CD4-positive, alpha-beta T cell treated with Interferon gamma for 1 hour (primary cell): ENCODE results near the gene SESN3.
"Not testable (repeated sequence)": the region's sequence is repeated elsewhere in the genome, so short reads cannot be mapped to it uniquely, and the experiment has no call there.

Source experiments
- DNase-seq: peaks from one replicate; pipeline ENCODE4 v3.0.0-alpha.2; 2020

Gene SESN3

DNA sequence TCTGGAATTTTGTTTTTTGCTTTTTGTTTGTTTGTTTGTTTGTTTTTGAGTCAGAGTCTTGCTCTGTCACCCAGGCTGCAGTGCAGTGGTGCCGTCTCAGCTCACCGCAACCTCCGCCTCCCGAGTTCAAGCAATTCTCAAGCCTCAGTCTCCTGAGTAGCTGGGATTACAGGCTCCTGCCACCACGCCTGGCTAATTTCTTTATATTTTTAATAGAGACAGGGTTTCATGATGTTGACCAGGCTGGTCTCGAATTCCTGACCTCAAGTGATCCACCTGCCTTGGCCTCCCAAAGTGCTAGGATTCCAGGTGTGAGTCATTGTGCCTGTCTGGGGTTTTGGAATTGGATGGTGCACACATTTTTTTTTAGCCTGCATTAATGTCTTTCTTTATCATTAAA, 20.9 kb upstream of the SESN3 start:
- DNase-seq, result not testable (repeated sequence)

DNA sequence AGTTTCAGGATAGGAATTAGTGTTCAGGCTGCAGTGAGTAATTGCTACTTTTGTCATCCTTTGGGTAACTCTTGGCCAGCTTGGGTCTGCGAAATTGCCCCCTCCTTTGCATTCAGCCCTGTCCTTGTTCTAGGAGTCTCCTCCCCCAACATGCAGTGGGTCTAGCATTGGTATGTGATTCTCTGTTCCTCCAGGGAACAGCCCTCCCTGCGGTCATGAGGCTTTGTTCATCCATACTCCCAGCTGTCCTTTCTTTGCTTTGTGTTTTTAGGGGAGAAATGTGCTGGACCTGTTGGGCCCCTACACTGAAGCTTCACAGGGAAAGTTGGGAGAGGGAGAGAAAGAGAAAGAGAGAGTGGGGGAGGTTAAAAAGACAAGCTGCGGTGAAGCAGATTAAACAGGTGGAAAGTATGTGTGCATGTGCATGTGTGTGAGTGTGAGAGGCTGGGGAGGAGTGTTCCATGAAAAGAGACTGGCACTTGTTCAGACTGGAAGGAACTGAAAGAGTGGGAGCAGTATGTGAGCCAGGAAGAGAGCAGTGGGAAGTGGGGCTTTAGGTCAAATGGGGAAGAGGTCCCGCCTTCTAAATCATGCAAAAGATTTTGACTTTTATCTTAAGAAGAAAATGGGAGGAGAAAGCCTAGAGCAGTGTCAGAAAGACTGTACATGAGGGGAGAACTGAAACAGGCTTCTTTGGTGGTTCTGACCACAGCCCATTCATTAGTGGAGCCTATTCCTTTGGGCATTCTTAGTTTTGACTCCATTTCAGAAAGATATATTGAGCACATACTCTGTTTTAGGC, 17.9 kb upstream of the SESN3 start:
- no peak for DNase-seq

DNA sequence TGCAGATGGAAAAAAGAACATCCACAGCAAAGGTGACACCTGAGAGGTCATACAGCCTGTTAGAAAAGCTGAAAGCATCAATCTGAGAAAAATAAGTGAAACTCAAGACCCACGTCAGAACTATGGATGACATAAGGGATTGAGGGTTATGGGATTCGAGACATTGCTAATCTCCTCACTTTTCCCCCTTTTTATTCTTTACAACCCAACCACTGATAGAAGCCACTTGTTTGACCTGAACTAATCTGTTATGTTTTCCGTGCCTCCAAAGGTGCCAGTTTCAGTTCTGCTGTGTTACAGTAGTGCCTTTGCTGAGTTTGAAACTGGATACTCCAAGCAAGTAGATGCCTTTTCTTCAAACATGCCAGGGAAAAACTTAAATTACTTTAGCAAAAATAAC, 16.9 kb upstream of the SESN3 start:
- DNase-seq, result no peak

DNA sequence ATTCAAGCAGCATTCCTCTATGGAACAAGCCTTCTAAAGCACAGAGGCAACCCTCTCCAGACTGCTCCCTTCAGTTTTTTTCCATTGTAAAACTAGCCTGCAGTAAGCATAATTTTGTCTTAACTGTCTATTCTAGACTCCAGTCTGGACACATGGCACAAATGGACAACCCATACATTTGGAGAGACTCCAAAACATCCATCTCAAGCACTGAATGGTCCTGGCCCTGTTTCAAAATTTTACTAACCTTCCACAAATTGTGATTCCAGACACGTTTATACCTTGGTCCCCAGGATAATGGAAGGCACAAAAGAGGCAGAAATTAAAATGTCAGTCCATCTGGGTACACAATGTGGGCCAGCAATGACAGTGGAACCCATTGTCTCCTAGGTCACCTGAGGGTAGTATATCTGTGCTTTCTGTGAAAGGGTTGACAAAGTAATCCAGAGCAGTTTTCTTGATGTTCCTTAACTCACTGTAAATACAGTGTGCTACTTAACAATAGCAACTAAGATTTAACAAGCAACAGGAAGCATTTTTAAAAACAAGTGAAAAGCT, 16.2 kb upstream of the SESN3 start:
- DNase-seq, result no peak

DNA sequence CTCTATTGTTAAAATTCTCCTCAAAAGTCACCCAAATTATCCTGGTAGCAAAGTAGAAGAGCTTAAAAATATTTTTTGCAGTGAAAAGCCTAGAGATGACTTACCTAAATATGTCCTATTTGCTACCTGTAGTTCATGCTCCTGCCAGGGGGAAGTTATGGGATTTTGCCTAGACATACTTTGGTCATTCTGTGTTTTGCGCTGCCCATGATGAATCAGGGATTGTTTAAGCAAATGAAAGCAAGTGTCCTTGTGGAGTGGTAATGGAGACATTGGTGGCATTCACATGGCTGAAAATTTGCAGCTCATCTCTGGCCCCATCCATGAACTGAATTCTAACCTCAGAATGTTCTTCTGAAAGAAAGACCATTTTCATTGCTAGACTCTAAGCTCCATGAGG, 14.6 kb upstream of the SESN3 start:
- no peak for DNase-seq

DNA sequence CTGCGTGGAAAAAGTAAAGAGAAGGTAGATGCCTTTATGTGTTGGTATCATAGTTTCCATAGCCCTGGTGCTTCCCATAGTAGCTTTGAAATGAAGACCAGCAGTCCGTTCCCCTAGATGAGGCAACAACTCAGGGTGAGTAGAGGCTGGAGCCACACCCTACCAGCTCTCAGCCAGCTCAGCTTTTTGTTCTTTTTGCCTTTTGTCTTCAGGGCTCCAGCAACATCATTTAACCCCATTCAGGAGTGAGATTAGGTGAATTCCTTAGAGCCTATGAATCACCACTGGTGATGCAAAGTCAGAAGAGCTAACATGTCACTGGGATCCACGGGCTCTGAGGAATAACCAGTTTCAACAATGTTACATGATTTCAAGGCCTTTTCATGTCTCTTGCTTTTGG, 14.0 kb upstream of the SESN3 start:
- DNase-seq, result peak; percentile 30

DNA sequence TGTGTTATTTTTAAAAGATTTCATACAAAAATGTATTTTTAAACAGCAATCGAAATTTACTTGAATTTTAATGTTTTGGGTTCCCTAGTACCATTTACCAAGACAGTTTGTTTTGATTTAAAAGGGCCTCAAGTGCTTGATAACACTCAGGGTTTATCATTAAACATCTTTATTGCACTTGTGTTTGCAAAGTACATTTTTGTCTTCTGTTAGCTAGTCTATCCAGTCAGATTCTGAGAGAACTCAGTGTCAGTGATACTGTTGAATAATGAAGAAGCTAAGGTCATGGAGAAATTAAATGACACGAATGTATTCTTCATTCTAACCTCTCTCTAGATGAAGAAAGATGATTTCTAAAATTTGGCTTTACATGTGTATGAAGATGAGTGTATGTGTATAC, 12.7 kb upstream of the SESN3 start:
- no peak for DNase-seq

DNA sequence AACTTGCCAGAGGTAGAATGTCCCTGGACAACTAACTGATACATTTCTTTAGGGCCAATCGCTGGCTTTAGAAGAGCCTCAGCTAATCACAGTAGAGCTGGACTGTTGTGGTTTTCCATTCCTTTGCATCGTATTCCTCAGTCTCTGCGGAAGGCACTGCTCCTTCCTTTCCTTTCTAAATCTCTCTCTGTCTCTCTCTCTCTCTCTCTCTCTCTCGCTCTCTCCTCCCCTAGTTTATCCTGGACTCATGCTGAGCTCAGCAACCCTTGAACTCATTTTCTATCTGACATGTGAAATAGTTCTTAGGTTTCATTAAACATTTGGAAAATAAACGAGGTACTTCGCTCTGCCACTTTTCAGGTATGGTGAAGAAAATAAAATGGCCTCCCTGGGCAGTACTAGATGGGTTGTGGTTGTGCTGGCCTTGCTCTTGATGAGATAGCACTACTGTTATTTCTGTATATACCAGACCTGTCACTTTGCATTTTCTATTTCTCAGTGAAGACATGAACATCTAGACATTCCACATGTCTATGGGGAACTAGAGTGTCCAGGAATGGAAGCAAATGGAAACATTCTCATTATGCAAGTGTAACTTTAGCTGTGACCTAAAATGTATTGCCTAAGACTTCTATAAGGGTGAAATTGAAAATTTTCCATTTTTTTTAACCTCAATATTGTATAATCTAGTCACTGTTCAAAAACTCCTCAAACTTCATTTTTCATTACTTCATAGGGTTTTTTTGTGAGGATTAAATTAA, 12.0 kb upstream of the SESN3 start:
- no peak for DNase-seq

DNA sequence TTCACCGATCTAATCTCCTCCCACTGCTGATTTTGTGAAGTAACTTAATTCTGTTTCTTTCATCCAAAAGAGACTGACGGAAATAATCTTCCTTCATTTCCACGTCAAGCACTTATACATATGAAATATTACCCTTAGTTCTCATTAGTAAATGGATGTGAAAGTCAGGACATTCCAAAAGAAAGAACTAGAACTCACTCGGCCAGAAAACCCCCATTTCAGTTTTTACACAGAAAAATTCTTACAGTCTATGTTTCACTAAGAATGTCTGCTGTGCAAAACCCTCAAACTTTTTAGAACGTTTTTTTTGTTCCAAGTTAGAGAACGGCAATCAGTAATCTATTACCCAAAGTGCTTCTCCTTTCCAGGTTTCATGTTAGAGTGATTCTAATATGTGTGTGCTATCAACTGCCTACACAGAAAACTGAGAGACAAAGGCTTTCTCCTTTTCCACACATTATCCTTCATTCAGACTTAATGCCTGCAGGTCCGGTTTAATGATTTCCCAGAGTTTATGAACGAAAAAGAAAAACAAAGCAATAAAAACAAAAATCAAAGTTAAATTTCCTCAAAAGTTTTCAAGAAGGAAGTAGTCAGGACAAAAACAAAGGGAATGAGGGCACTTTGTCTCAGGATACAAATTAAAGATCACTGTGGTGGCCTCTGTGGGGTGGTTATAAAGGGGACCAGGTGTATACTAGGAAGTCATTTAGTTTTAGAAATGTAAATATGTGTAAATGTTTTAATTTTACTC, 11.3 kb upstream of the SESN3 start:
- DNase-seq, result no peak

DNA sequence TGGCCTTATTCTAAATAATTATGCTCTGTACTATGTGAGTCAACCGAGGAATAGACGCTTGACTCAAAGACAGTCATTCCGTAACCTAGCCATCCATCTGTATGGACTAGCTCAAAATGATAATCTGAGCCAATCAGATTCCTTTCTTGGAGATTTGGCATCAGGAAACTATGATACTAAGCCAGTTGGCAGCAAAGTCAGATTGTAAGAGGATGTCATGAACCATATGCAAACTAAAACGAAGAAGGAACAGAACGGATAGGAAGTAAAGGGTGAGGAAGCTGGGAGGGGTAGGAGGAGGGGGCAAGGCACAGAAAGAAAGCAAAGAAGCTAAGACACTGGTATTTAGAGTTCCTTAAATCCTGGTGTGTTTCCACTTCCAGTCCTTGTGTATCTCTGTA, 10.7 kb upstream of the SESN3 start:
- DNase-seq, result no peak

DNA sequence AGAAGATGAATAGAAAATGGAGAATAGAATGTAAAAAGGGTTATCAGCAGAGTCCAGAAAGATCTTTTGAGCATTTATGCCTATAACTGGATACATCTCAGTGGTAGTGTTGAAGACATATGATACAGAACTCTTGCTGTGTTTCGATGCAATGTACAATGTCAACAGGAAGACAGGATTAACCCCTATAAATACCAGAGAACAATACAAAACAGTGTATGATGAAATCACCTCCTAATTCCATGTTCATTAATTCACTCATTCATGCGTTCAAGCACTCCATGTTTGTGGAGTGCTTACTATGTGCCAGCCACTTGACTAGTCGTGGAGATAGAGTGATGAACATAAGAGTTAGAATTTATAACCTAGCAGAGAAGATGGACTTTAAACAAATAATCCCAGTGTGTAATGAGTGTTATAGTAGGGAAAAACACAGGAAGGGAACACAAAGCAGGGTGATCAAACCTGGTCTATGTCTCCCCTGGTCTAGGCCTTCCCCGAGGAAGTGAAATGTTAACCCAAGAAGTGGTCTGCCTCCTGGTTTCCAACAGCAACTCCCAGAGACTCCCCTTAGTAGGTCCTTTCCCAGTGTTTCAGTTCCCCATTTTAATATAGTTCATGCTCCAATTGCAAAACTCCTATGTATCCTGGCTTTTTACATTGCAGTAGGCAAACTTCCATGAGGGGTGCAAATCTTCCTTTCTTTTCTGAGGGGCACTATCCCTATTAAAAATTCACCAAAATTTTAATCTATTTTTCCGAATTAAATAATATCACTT, 9.1 kb upstream of the SESN3 start:
- DNase-seq, result no peak

DNA sequence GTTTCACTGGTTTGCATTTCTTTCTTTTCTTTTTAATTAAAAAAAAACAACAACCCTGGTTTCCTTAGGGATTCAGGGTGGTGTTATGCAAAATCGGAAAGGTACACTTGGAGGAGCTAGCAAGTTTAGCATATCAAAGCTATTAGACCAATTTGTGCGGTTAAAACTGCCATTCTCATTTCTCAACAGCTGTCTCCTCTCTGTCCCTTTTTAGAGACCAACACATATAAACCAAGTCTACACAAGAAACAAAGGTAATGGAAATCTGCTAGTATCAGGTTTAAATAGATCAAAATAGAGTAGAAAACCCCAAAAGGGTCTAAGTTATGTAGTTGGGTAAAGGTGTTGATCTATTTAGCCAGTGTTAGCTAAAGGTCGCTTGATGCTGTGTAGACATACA, 1.7 kb upstream of the SESN3 start:
- DNase-seq, result no peak

DNA sequence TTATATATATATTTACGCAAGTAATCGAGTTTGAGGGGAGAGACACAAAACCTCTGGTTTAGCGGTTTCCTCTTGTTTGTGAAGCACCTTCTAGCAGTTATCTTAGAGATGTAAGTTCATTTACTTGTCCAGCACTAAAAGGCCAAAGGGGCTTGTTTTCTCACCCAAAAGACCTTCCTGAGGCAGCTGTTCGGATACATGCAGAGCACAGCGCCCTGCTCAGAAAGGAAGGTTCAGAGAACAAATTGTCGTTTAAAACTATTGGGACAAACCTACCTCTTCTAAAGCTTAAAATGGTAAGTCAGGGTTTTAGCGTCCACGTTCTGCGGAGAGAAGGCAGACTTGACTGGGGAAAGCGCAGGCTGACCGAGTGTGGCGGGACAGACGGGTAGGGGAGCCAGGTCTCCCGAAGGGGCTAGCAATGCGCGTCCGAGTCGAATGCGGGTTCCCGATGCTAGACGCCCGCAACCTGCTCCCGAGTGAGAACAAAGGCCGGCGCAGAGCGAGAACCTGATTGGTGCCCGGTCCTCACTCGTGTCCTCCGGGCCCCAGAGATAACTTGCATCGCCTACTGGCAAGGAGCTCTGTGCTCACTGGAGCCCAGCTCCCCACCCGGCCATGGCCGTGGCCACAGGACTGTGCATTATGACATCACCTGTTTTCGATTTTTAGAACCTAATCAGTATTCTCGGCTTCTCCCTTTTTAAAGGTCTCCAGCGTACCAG, 1.0 kb upstream of the SESN3 start:
- peak; percentile 82 for DNase-seq

DNA sequence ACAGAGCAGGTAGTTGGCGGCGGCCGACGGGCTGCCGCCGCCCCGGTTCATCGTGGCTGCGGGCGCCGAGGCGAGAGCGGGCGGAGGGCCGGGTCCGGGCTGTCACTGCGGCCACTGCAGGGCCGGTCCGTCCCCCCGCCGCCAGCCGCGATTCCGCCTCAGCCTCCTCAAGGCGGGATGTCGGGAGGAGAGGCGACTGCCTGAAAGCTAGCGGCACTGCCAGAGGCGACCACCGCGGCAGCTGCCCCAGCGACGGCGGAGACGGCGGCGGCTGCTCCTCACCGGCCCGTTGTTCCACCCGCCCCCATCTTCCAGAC, 234 bp downstream of the SESN3 start:
- no peak for DNase-seq

DNA sequence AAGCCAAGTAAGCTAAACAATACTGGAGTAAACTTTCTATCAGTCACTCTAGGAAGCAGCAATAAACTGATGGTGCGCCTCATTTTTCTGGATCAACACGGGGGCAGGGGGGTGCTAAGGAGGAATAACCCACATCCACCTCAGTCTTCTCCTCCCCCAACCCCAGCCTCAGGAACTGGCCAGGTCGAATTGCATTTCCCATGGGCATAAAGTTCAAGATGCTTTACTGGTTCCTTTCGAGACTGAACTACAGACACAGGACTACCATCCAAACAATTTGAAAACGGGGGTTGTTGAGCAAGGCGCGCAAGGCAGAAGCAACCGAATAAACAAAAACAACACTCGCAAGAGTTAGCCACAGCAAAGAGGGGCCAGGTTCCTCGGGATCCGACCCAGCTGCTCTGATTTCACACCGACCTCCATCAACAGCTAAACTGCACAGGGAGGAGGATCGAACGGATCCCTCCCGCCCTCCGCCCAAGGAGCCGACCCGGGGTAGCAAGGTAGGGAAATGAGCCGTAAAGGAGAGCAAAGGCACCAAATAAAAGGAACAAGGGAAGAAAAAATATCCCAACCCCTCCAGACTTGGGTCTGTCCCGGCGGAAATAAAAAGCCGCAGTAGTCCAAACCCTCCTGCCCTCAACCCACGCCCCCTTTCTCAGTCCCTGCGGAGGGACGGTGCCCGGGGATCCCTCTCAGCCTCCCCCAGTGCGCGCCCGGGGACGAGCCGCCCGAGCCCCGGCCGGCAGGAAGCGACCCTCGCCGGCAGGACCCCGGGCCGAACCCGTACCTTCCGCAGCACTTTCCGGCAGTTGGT, 801 bp downstream of the SESN3 start:
- no peak for DNase-seq

DNA sequence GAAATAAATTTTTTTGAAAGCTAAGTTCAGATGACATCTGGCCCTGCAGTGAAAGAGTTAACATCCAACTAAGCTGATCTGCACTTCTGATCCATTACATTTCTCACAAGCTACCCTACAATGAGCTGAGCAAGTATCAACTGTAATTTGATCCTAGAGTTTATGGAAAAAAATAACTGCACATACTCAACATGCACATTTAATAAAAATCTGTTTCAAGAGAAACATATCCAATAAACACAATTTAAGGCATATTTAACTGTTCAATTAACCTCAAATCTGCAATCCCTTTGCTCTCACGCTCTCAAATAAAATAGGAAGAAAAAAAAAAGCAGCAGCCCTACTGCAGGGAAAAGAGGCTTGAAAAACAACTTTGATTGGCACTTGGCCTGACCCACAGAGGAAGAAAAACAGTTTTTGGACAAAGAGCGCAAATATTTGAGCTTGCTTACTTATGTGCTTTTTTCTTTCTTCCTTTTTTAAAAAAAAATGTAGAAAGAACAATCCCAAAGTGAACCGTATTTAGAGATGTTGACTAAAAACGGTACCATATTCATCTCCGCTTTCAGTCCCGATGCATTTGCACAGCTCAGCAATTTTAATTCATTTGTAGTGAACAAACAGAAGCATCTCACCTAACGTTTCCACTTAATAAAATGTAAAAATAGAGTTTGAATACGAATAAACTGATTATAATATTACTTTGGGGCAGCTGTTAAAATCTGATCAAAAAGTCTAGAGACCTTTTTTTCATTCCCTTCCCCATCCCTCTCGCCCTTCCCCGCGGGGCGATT, 1.6 kb downstream of the SESN3 start:
- DNase-seq, result no peak

DNA sequence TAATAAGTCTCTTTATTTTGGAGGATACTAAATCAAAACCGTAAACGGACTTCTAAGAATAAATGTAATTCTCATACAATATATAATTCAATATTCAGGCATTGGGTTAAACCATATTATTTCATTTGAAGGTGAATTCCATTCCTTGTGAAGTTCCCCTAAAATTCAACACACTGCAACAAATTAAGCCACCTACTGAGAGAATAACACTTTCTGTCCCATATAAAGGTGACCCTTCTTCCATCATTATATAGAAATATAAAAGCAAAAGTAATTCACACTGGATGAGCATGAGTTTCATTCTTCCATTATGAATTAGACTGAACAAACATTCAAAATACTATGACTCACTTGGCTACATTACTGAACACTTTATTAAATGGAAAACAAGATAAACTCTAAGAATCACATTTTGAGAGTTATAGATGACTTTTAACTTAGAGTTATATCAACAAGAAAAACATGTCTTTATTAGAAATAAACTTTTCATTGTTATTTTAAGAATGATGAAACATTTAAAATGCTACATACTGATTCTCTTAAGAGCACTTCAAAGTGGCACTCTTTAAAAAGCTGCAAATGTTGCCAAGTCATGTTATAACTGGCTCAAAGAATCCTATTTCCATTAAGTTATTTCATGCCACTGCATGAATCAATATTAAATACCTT, 2.8 kb downstream of the SESN3 start:
- DNase-seq, result no peak

DNA sequence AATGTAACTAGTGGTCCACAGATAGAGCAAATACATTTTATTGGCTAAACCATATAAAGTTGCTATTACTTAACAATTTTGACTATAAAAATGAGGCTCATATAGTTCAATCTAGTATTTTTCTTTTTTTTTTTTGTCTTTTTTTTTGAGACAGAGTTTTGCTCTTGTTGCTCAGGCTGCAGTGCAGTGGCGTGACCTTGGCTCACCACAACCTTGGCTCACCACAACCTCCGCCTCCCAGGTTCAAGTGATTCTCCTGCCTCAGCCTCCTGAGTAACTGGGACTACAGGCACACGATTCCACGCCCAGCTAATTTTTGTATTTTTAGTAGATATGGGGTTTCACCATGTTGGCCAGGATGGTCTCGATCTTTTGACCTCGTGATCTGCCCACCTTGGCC, 3.9 kb downstream of the SESN3 start:
- not testable (repeated sequence) for DNase-seq

DNA sequence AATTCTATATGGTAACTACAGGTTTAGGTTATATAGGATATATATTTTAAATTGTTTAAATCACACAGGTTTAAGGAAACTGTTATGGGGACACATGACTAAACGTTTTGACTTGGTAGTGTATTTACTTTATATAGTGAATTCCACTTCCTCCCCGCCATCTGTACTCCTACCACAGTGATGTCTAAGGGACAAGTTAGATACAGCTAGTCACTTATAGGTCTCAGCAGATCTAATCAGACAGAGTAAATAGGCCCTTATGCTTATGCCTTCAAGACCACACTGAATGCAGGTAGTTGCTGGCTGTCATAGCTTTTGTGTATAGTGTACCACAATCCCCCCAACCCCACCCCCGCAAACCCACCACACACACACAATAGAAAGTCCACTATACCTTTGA, 8.2 kb downstream of the SESN3 start:
- no peak for DNase-seq

DNA sequence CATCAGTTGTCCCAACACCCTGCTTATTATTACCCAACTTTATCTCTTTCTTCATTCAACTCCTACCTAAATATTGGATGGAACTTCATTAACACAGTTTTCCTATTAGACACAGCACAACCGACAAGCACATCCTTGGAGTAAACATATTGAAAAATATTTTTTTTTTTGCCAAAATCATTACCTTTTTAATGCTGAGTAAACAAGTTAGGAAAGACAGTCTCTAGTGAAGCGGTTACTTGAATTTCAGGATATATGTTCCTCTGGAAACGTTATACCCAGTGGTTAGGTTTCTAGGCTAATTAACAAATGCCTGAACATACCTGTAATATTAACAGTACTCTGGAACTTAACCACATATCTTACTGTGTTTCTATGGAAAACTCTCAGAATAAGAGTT, 11.4 kb downstream of the SESN3 start:
- DNase-seq, result no peak
